Urothelium cell line (cell line): ENCODE results near the gene MMP8.

Experiments used
- DNase-seq: peaks from one replicate; pipeline ENCODE4 v3.0.0; 2011; ENCODE audit warnings: low spot score, mixed read lengths
- FAIRE-seq: peaks from 2 replicates; lab custom pipeline; 2011; peaks lifted over from hg19 to GRCh38; lab: Jason Lieb, UNC

MMP8 gene

DNA sequence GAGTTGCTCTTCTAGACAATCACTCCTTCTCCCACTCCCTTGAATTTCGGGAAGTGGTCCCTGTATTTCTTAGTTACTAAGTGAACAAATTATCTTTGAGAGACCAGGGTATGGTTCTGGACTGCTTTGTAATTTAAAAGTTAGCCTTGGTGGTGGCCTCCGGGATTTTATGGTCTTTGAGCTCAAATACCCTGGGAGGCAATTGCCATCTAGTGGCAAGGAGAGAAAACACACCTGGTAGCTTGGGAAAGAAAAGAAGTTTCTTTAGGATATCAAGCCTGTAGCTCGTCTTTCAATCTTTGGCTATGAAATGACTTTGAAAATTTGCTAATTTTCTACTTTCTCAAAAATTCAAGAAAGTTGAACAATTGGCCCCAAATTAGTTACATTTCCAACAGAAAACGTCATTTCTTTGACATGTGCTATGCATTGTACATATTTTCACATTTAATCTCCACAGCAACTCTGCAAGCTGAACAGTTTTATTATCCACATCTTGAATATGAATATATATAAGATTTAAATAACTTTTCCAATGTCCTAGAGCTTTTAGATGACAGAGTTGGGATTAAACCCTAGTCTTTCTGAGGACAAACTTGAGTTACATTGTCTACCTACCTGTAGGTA, 58.3 kb downstream of the MMP8 start:
- FAIRE-seq = no peak
- peak; percentile 63 for DNase-seq

DNA sequence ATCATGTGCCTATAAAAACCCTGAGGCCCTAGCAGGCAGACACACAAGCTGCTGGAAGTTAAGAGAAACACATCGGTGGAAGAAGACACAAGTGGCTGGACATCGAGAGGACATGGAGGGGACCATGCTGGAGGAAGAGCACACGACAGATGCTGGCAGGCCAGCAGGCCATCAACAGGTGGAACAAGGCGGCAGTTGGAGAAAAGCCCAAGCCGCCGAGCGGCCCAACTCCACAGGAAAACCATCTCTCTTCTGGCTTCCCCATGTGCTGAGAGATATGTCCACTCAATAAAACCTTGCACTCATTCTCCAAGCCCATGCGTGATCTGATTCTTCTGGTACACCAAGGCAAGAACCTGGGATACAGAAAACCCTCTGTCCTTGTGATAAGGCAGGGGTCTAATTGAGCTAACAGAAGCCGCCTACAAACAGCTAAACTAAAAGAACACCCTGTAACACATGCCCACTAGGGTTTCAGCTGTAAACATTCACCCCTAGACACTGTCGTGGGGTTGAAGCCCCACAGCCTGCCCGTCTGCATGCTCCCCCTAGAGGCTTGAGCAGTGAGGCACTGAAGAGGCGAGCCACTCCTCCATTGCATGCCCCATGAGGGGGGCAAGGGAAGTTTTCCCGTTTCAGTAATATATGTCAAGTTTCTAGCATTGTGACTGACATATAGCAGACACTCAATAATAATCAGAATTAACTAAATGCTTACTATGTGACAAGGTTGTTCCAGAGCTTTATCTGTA, 60.6 kb downstream of the MMP8 start:
- FAIRE-seq (no peak), DNase-seq (peak; percentile 25)

DNA sequence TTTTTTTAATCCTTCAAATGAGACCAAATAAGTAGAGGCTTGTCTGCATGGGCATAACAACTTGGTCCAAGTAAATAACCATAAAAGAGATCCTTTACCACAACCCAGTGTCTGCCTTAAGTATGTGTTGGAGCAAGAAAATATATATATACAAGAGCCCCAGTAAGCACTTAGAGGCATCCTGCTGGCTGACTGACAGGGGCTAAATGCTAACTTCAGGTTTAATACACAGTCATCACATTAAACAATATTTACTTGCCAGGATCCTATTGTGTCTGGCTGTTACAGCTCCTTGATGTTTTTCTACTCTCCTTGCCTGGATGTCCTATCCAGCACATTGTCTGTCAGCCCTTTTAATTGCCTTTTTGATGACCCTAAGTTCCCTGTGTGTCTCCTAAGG, 62.1 kb downstream of the MMP8 start:
- FAIRE-seq (no peak), DNase-seq (no peak)
